Muscle layer of duodenum (tissue), 2 donors: ENCODE data around the gene MTSS2.

ENCODE experiments used
- H3K27ac ChIP-seq: one replicate; pipeline ENCODE4 v1.7.0; 2013; ENCODE audit warnings: mild to moderate bottlenecking, low read length
- H3K27me3 ChIP-seq: one replicate; pipeline ENCODE4 v1.7.0; 2013; ENCODE audit warnings: low read depth, mild to moderate bottlenecking, control low read depth, low read length
- H3K36me3 ChIP-seq, 2 donors: one replicate each; pipeline ENCODE4 v1.7.0; 2013; ENCODE audit warnings: low read length in 2 of 2, control low read depth in 1 of 2, mild to moderate bottlenecking in 1 of 2; ENCODE audit not compliant: insufficient read depth in 2 of 2, control insufficient read depth in 1 of 2
- H3K4me1 ChIP-seq, 2 donors: one replicate each; pipeline ENCODE4 v1.7.0; 2013; ENCODE audit warnings: low read length in 2 of 2, mild to moderate bottlenecking in 2 of 2, control low read depth in 1 of 2, moderate library complexity in 1 of 2; ENCODE audit not compliant: insufficient read depth in 2 of 2, control insufficient read depth in 1 of 2
- H3K4me3 ChIP-seq, 2 donors: one replicate each; pipeline ENCODE4 v1.7.0; 2013; ENCODE audit warnings: low read length in 2 of 2, low read depth in 1 of 2, mild to moderate bottlenecking in 1 of 2
- H3K9me3 ChIP-seq, 2 donors: one replicate each; pipeline ENCODE4 v1.7.0; 2013; ENCODE audit warnings: low read length in 2 of 2, control low read depth in 1 of 2, mild to moderate bottlenecking in 1 of 2; ENCODE audit not compliant: control insufficient read depth in 1 of 2
- donor health status: healthy.

Gene MTSS2

GRCh38 chr16:70642633-70643032 is 43.2 kb downstream of the MTSS2 start:
- Histone ChIP-seq H3K4me3 (no peak overlapping the region), H3K4me1 (peaks cover 5 to 9% of the 10 kb centered on the region in 2 donors), H3K27ac (no peak overlapping the region), H3K9me3 (no peaks in the 10 kb centered on the region), H3K27me3 (no peaks in the 10 kb centered on the region), H3K36me3 (no peaks in the 10 kb centered on the region)

GRCh38 chr16:70638814-70639792 is 46.8 kb downstream of the MTSS2 start:
- no peak overlapping the region for H3K27ac ChIP-seq
- no peaks in the 10 kb centered on the region for H3K36me3 ChIP-seq
- no peak overlapping the region for H3K4me3 ChIP-seq
- H3K4me1 ChIP-seq = peaks cover 5 to 9% of the 10 kb centered on the region in 2 donors
- no peaks in the 10 kb centered on the region for H3K27me3 ChIP-seq
- no peaks in the 10 kb centered on the region for H3K9me3 ChIP-seq
